Renal pelvis (tissue), 4 donors: ENCODE results near the gene TIMP2. TPM values are rescaled to one million over a fixed set of nuclear protein-coding genes. Genes with fewer than 3 reads are reported as not detected.
"Not testable (repeated sequence)": the region's sequence is repeated elsewhere in the genome, so short reads cannot be mapped to it uniquely, and the experiment has no call there.

Experiments used
- DNase-seq: peaks from one replicate; pipeline ENCODE4 v3.0.0-alpha.2; 2013
- polyA plus RNA-seq, 3 donors: library from polyadenylated mRNA; unstranded; fragments of 120-200 nt; gene quantifications; one replicate each; pipeline ENCODE4 v1.2.1, GENCODE V29; 2013; ENCODE audit not compliant: insufficient read length in 3 of 3

Gene TIMP2
- polyA plus RNA-seq, 3 donors: 115 to 150 (median 132) TPM

GRCh38 chr17:78911543-78911942 is 13.6 kb downstream of the TIMP2 start:
- not testable (repeated sequence) for DNase-seq

GRCh38 chr17:78910497-78911284 is 14.5 kb downstream of the TIMP2 start:
- no peak for DNase-seq

GRCh38 chr17:78908426-78908825 is 16.8 kb downstream of the TIMP2 start:
- DNase-seq: no peak

- no peak for DNase-seq
These were observed 19.6 kb downstream of the TIMP2 start for GRCh38 chr17:78905541-78905940.

GRCh38 chr17:78905116-78905515 is 20.1 kb downstream of the TIMP2 start:
- no peak for DNase-seq

GRCh38 chr17:78904371-78904770 is 20.8 kb downstream of the TIMP2 start:
- DNase-seq: no peak

DNA sequence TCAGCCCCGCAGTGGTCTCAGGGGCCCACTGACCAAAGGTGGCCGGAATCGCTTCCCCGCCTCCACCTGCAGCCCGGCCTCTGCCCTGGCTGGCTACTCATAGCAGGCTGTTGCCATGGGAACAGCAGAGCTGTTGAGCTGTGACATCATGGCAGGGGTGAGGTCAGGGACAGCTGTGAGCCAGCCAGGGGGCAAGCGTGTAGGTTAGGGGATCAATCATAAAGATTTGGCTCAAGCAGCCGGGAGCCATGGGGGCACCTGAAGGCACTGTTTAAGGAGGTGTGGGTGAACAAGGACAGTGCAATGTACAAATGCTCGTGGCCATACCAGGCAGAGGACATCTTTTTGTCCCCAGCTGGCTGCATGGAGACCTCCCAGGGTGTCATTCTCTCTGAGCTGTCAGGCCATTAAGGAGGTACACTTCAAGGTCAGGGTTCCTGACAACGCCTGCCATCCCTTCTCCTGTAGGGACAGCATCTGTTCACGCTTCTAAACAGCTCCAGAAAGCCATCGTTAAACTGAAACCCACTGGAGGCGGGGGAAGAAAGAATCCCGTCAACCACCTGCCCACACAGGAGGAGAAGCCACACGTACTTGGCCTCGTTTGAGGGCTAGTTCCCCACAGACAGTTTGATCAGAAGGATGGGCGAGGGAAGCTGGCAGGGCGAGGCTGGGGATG is 21.9 kb downstream of the TIMP2 start, which contains the start of gene CEP295NL:
Gene CEP295NL (minus strand): TSS at position 101 of the 679 bp plus-strand sequence. CDS start 1,373 bp downstream, outside the sequence.
- DNase-seq: peak; percentile 86

GRCh38 chr17:78902231-78902630 is 23.0 kb downstream of the TIMP2 start:
- DNase-seq: not testable (repeated sequence)

DNA sequence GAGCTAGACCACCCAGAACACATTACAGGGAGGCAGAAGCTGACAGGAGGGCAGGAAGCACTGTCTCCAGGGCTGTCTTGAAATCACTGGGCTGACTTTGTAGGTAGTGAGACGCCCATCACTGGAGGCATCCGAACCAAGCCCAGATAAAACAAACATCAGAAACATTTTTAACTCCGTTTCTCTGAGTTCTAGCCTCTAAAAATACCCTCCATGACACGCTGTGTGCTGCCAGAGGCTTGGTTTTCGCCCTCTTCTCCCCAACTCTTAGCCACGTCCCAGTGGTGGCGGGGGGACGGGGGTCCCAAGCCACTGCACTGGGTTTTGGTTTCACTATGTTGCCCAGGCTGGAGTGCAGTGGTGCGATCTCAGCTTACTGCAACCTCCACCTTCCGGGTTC is 23.4 kb downstream of the TIMP2 start:
- DNase-seq: no peak

DNA sequence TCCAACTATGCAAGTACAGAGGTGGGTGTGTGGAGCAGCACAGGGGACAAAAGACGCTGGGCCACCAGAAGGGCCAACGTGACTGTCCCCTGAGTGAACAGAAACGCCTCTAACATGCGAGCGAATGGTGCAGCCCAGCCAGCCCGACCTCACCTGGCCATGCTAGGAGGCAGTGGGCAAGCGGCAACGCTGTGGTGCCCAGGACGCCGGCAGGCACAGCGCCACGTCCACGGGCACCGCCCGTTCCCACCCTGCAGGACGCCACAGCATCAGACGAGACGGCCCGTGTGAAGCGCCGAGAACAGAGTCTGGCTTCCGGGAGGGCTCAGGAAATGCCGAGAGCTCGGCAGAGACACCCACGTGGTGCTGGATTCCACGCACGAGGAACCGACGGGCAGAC is 24.4 kb downstream of the TIMP2 start:
- no peak for DNase-seq

- DNase-seq: no peak
These were observed 25.6 kb downstream of the TIMP2 start for GRCh38 chr17:78899361-78900260.

- no peak for DNase-seq
These were observed 26.2 kb downstream of the TIMP2 start for GRCh38 chr17:78898947-78899346.

DNA sequence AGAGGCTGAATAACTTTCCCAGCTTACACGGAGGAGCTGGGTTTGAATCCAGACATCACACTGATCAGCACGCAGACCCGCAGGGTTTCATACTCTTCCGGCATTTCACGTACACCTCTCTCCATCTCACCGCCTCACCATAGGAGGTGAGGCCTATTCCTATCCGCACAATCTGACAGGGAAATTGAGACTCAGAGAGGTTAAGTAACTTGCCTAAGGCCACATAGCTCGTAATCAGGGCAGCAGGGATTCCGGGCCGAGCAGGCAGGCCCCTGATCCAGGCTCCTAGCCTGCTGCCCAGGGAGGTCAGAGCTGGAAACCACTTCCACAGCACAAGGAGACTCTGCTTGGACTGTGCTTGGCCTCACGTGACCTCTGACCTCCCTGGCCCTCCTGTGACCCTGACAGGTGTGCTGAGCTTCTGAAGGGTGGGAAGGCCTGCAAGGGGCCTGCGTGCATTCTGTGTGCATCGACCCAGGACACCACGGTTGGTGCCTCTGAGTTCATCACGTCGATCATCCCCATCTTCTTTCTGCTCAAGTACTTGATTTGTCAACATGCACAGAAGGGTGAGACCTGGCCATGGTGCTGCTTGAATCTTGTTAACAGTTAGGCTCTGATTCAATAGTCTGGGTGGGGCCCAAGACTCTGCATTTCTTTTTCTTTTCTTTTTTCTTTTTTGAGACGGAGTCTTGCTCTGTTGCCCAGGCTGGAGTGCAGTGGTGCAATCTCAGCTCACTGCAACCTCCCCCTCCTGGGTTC is 26.9 kb downstream of the TIMP2 start:
- DNase-seq: no peak

- DNase-seq: no peak
These were observed 27.5 kb downstream of the TIMP2 start for GRCh38 chr17:78897664-78898047.

- DNase-seq: no peak
These were observed 28.1 kb downstream of the TIMP2 start for GRCh38 chr17:78896834-78897663.

DNA sequence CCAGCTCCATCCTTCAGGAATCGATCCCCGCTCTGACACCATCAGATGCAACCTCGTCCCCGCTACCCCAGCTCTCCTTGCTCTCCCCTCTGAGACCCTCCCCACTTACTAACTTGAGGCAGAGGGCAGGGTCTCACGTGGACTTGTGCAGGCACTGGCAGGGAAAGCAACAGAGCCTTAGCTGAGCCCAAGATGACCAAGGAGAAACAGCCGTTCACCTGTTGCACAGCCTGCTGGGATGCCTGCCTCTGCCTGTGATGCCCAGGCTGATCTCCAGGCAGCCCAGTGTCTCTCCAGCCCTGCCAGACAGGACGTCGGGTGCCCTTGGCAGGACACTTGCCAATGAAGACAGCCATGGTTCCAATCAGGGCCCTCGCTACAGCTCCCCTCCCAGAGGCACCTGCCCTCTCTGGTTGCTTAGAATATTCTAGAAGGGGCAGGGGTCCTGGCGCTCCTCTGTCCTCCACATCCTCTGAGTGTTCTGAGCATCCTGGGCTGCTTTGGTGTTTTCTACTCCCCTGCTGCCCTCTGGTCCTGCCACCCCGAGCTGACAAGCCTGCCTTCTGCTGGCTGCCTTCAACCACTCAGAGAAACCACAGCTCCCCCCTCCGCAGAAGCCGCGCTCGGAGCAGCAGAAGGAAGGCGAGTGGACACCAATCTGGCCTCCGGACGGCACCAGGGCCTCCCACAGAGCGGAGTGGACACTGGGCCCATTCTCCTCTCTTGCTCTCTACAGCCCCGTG is 28.9 kb downstream of the TIMP2 start:
- no peak for DNase-seq

DNA sequence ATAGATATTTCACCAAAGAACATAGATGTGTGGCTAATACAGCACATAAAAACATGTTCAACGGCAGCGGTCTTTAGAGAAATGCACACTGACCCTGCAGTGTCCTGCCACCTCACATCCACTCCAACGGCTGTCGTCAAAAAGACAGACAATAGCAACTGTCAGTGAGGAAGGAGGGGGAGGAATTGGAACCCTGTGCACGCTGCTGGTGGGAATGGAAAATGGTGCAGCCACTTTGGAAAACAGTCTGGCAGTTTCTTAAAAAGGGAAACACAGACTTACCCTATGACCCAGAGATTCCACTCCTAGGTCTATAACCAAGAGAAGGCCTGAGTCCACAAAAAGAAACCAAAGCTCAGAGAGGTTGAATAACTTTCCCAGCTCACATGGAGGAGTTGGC is 29.9 kb downstream of the TIMP2 start:
- DNase-seq: no peak

GRCh38 chr17:78893684-78894083 is 31.5 kb downstream of the TIMP2 start:
- DNase-seq: no peak

DNA sequence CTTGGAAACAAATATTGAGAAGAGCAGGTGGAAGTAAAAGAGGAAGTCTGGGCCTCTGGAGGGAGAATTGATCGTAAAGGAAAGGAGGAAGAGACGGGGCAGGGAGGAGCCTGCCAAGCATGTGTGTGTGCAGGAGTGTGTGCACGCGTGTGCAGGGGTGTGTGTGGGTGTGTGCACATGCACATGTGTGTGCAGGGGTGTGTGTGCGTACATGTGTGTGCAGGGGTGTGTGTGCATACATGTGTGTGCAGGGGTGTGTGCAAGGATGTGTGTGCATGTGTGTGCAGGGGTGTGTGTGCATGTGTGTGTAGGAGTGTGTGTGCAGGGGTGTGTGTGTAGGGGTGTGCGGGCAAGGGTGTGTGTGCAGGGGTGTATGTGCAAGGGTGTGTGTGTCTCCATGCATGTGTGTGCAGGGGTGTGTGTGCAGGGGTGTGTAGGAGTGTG is 32.2 kb downstream of the TIMP2 start:
- DNase-seq: no peak

DNA sequence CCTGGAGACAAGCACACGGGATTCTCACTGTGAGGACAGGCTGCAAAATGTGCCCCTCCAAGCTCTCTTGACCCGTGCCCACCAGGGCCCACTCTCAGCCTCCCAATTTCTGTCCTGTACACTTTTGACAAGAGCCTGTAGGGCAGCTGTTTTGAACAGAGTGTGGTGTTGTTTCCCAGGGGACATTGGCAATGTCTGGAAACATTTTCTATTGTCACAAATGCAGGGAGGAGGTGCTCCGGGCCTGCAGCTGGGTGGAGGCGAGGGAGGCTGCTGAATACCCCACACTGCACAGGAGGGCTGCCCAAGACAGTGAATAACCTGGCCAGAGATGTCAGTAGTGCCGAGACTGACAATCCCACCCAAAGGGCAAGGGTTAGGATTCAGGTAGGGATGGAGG is 32.7 kb downstream of the TIMP2 start:
- no peak for DNase-seq
